Activated CD4-positive, CD25-positive, alpha-beta regulatory T cell treated with anti-CD3 and anti-CD28 coated beads, Interleukin-2, amount 50 U/mL, for 16 hours (primary cell): ENCODE measurements around the gene CRIM1.

Source experiments
- DNase-seq: peaks from one replicate; pipeline ENCODE4 v3.0.0-alpha.2; 2020; ENCODE audit warnings: low read depth, low spot score

The CRIM1 gene

GRCh38 chr2:36455788-36456187, 100.2 kb downstream of the CRIM1 start:
- DNase-seq, result no peak

GRCh38 chr2:36456227-36457175, 100.9 kb downstream of the CRIM1 start:
- DNase-seq, result no peak

GRCh38 chr2:36458106-36458505, 102.5 kb downstream of the CRIM1 start:
- DNase-seq, result no peak

- DNase-seq, result no peak
Observed at GRCh38 chr2:36459725-36460137, 104.2 kb downstream of the CRIM1 start.

GRCh38 chr2:36461039-36461681, 105.6 kb downstream of the CRIM1 start:
- DNase-seq, result no peak

DNA sequence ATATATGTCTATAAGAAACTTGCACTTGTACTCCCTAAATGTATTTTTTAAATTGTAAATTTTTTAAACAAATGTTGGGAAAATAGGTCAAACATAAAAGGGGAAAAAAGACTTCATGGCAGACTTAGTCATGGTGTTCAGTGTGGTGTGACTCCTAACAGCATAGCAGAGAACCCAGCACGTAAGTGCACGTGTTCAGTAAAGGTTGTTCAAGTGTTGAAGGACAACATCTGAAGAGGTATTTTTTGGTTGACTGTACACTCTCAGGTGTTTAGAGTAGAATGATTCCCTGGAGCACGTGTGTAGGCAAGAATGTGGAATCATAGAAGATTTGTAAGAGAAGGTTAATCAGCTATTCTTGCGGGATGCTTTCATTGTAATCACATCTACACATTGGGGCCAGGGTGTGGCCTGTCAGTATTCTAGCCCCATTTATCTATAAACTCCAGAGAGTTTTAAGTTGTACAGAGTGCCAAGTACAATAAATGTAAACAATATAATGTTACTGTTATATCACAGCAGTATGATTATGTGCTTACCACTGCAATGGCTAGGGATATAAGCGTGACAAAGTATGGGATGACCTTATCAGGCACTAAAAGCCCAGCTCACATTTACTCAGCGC, 106.8 kb downstream of the CRIM1 start:
- DNase-seq, result no peak

- DNase-seq, result no peak
Observed at GRCh38 chr2:36463365-36463764, 107.8 kb downstream of the CRIM1 start.

DNA sequence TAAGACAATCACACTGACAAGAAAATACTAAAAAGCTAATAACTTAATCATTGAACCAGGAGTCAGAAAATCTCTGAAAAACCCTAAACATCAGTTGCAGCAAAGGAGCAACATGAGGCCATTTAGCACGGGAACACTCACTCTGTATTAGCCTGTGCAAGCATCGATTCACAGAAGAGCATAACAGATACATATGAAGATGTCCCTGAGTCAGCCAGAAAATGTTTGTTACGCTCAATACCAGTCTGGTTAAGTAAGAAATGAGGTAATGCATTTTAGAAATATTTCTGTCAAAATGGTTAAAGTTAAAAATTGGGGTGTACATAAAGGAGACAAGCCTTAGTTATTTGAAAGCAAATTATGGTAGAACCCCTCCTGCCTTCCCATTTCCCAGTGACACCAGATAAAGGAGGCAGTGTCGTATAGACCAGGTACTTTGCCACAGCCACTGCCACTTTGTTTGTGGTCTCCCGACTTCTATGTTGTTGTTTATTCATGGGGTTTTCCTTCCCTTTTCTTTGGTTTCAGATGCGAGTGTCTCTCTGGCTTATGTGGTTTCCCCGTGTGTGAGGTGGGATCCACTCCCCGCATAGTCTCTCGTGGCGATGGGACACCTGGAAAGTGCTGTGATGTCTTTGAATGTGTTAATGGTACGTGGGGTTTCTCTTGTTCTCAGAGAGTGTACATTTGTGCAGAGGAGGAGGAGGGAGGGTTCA, 108.6 kb downstream of the CRIM1 start:
- no peak for DNase-seq

- no peak for DNase-seq
Observed at GRCh38 chr2:36466135-36466534, 110.6 kb downstream of the CRIM1 start.

DNA sequence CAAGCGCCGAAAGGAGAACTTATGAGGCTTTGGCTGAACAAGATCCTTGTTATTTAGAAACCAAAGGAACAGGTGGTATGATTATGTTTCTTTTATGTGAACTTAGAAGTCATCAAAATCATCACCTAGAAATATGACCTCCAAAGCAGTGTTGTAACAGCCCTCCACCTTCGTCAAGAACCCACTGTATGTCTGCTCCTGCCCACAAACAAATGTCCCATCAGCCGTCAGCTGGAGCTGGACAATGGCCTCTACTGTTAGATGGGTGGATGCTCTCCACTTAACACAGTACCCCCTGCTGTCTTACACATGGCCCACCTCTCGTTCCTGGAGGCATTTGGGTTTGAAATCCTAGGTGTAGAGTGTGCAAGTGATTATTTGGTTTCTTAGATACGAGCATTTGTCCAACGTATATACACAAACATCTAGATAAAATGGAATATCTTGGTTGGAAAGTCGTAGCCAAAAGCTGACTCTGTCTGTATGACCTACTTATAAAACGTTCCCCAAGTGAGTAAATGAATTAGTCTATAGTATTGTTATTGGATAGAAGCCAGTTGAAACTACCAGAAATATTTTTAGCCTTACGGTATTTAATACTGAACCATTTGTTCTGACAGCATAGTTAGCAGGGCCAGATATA, 113.0 kb downstream of the CRIM1 start:
- no peak for DNase-seq

DNA sequence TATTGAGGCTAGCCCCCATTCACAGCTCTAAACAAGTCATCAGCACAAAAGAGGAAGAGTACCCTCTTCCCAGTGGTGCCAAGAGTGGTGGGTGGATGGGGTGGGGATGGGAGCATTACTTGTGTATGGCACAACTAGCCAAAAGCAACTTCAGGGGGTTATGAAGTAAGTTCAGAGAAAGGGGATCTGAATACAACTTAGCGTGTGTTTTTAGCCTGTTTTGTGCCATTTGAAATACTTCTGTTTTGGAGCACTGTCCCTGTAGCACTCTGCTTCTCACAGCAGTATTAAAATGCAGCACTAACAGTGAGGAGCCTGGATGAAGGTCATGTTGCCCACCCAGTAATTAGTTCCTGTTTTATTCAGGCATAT, 113.5 kb downstream of the CRIM1 start:
- DNase-seq, result no peak

- no peak for DNase-seq
Observed at GRCh38 chr2:36469710-36470109, 114.1 kb downstream of the CRIM1 start.

DNA sequence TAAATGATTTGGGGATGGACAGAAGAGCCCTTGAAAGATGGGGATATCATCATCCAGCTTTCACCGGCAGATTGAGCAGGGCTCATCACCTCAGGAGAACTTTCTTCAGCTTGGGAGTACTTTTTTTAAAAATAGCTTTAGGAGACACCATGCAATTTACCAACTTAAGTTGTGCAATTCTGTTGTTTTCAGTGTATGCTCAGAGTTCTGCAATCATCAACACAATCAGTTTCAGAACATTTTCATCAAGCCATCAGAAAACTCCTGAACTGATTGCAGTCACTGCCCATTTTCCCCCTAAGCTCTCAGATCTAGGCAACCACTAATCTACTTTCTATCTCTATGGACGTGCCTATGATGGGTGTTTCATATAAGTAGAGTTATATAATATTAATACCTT, 117.7 kb downstream of the CRIM1 start:
- no peak for DNase-seq

- no peak for DNase-seq
Observed at GRCh38 chr2:36476411-36476810, 120.8 kb downstream of the CRIM1 start.

DNA sequence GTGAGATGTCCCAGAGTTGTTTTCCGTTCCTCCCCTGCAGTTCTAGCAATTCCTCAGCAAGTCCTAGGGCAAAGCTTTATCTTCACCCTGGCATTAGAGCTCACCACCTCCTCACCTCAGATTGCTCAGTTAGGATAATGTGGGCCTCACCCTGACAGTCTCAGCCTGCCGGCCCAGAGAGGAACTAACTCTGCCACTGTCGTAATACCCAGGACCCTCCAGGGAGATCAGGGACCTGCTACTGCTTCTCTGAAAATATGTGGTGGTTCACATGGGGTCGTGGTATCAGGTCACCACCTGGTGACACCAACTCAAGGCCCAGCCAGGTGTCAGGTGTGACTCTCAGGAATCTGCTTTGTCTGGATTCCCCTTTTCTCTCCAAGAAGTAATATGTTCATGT, 121.7 kb downstream of the CRIM1 start:
- no peak for DNase-seq

GRCh38 chr2:36477746-36478145, 122.2 kb downstream of the CRIM1 start:
- DNase-seq, result no peak

- no peak for DNase-seq
Observed at GRCh38 chr2:36478332-36478738, 122.8 kb downstream of the CRIM1 start.

- no peak for DNase-seq
Observed at GRCh38 chr2:36478999-36479398, 123.4 kb downstream of the CRIM1 start.

DNA sequence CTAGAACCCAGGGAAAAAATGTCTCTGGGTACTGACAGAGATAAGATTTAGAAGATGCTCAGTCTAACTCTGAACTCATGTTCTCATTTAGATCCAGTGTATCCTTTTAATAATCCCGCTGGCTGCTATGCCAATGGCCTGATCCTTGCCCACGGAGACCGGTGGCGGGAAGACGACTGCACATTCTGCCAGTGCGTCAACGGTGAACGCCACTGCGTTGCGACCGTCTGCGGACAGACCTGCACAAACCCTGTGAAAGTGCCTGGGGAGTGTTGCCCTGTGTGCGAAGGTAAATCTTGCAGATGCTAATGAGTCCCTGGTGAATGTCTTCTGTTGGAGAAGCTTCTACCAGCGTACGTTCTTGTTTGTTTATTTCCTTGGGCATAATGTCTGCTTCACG, 123.8 kb downstream of the CRIM1 start:
- no peak for DNase-seq

DNA sequence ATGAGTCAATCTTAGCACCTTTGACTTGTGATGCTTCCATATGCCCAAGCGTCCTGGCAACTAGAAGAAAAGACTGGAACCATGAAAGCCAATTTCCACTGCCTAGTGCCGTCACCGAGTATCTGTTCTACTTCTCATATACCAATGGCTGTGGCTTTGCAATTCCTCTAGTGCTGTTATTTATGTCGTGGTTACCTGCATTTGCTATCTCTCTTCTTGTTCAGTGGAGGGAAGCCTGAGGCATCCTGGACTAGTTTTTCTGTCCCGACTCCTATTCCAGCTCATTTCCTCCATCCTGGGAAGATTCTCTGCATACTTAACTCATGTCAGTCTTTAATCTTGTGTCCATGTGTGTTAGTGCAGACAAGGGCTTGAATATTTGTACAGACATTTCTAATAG, 124.5 kb downstream of the CRIM1 start:
- no peak for DNase-seq

DNA sequence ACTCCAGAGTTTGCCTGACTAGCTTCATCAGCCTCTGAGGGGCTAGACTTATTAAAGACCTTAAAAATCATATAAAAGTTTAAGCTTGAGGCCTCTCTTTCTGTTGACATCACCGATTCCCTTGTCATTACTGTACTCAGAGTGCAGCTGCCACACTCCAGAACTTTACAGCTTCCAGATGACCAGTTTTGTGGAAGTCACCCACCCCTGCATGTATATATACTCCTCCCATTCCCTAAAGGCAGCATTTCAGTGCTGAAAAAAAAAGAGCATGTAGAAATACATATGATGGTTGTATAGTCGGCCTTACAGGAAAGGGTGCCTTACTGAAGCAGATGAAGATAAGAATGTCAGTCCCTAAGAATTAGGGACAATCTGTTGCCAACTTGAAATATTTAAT, 125.1 kb downstream of the CRIM1 start:
- no peak for DNase-seq

GRCh38 chr2:36481709-36482108, 126.1 kb downstream of the CRIM1 start:
- DNase-seq, result no peak
